ENCODE data around the gene ATE1. TPM values are rescaled to one million over a fixed set of nuclear protein-coding genes. Genes with fewer than 3 reads are reported as not detected.

Gene ATE1
- total and polyA plus RNA-seq, 2 of the 4 experiments (the other 2 are of a cell fraction) = 6.4 to 27.8 TPM

GRCh38 chr10:121739114-121739513, 188.7 kb downstream of the ATE1 start:
- in situ Hi-C loops (cut with MboI; ENCODE audit: low sequenced_read_pairs) (no loop called here), intact Hi-C loops (cut with micrococcal nuclease) (no loop called here)

More at GRCh38 chr10:121739114-121739513, 188.7 kb downstream of the ATE1 start:
- no peak overlapping the region for H3K23ac ChIP-seq (ENCODE audit: low read depth, low read length)
- H3K9me3 ChIP-seq (ENCODE audit: control insufficient read depth, insufficient read depth, low read length) = no peaks in the 10 kb centered on the region
- H3K9ac ChIP-seq (ENCODE audit: low read depth, low read length) = no peak overlapping the region
- WGBS, 2 experiments (ENCODE audit: extremely low coverage in 2 of 2, insufficient read length in 1 of 2) = no CpG with 5 or more reads among the region's 4 CpGs
- no peak overlapping the region for H2AFZ ChIP-seq (replicated peaks; ENCODE audit: low read length, poor library complexity)
- no peak for DNase-seq
- H3K4ac ChIP-seq (ENCODE audit: low read depth, low read length) = no peak overlapping the region
- H2BK5ac ChIP-seq (ENCODE audit: low read depth, low read length, poor library complexity, severe bottlenecking) = no peak overlapping the region
- no peaks in the 10 kb centered on the region for H4K20me1 ChIP-seq (ENCODE audit: insufficient read depth, low read length)
- H2AK5ac ChIP-seq (ENCODE audit: low read depth, low read length) = no peak overlapping the region
- H3K79me1 ChIP-seq (ENCODE audit: low read depth in 1 of 2, low read length in 2 of 2) = no peaks in the 10 kb centered on the region
- H2BK15ac ChIP-seq (ENCODE audit: low read depth, low read length) = no peak overlapping the region
- ATAC-seq (ENCODE audit: low read depth) = no peak
- TF ChIP-seq SMC3 (IDR thresholded peaks at IDR 0.05; ENCODE audit: low read depth, low read length) = no peak
- TF ChIP-seq NFE2L2 (IDR thresholded peaks at IDR 0.05; ENCODE audit: low read depth, low read length) = no peak
- TF ChIP-seq BHLHE40 (IDR thresholded peaks at IDR 0.05; ENCODE audit: low read depth, low read length) = no peak
- H2BK20ac ChIP-seq (ENCODE audit: low read depth, low read length) = no peak overlapping the region
- H3K4me1 ChIP-seq (ENCODE audit: control insufficient read depth, insufficient read depth, low read length) = no peaks in the 10 kb centered on the region
- H3K4me2 ChIP-seq (ENCODE audit: low read depth, low read length) = no peak overlapping the region
- no peaks in the 10 kb centered on the region for H3K9me1 ChIP-seq (ENCODE audit: insufficient read depth, low read length)
- H3K18ac ChIP-seq (ENCODE audit: low read depth, low read length) = no peak overlapping the region
- ChIA-PET POLR2A (ENCODE audit: unreplicated experiment) (no interaction called here), CTCF (no interaction called here)
- H3K14ac ChIP-seq (replicated peaks; ENCODE audit: low read depth, low read length) = no peak overlapping the region
- H4K91ac ChIP-seq (ENCODE audit: insufficient read depth, low read depth, low read length) = no peak overlapping the region
- H3K27me3 ChIP-seq (ENCODE audit: control insufficient read depth, insufficient read depth, low read length) = peaks cover 8% of the 10 kb centered on the region
- H3K4me3 ChIP-seq (ENCODE audit: insufficient read depth, low read depth, low read length) = no peak overlapping the region
- no peak overlapping the region for H2BK120ac ChIP-seq (ENCODE audit: low read depth, low read length)
- no peak overlapping the region for H3K56ac ChIP-seq (ENCODE audit: extremely low read depth, insufficient read depth, low read length)
- H4K8ac ChIP-seq (ENCODE audit: low read depth in 2 of 2, low read length in 2 of 2) = no peak overlapping the region
- dilution Hi-C loops (cut with HindIII; ENCODE audit: low sequenced_read_pairs, unreplicated experiment) = no loop called here
- no peak overlapping the region for H3K27ac ChIP-seq (ENCODE audit: insufficient read depth, low read length)
- H3K36me3 ChIP-seq (ENCODE audit: control insufficient read depth, insufficient read depth, low read length) = peaks cover 3% of the 10 kb centered on the region; the same call in 1 of the 2 replicates
- H4K5ac ChIP-seq (ENCODE audit: low read depth, low read length) = no peak overlapping the region
- no peak overlapping the region for H2AK9ac ChIP-seq (replicated peaks; ENCODE audit: low read depth, low read length, poor library complexity)
- no TSS peak for BruUV-seq (replicated peaks)
